Chondrocyte (in vitro differentiated cells): ENCODE measurements around the gene STARD6. TPM values are rescaled to one million over a fixed set of nuclear protein-coding genes. Genes with fewer than 3 reads are reported as not detected.
A peak's percentile ranks its signal among the peaks of the same experiment; 100 is the strongest.

Experiments used
- DNase-seq: peaks from one replicate; pipeline ENCODE4 v3.0.0; 2021; ENCODE audit warnings: mixed read lengths, low spot score
- H3K27ac Mint-ChIP-seq: one replicate; pipeline ENCODE4 v1.8.0; 2021; ENCODE audit warnings: mild to moderate bottlenecking, moderate library complexity, mixed read lengths; ENCODE audit not compliant: unreplicated experiment
- H3K27me3 Mint-ChIP-seq: 2 replicates; pipeline ENCODE4 v1.8.0; 2021; ENCODE audit warnings: low read depth, mixed read lengths
- H3K36me3 Mint-ChIP-seq: 2 replicates; pipeline ENCODE4 v1.8.0; 2021; ENCODE audit warnings: low read depth, mixed read lengths
- H3K4me1 Mint-ChIP-seq: 2 replicates; pipeline ENCODE4 v1.8.0; 2021; ENCODE audit warnings: low read depth, mild to moderate bottlenecking, mixed read lengths
- H3K4me3 Mint-ChIP-seq: one replicate; pipeline ENCODE4 v1.8.0; 2021; ENCODE audit warnings: mild to moderate bottlenecking, moderate library complexity, mixed read lengths; ENCODE audit not compliant: unreplicated experiment
- H3K9me3 Mint-ChIP-seq: 2 replicates; pipeline ENCODE4 v1.8.0; 2021; ENCODE audit warnings: low read depth, mixed read lengths
- CTCF ChIP-seq: fragments of 200-600 bp; sonication (generic); IDR thresholded peaks from 2 replicates; pipeline ENCODE4 v1.5.0; 2021; ENCODE audit warnings: antibody characterized with exemption, mild to moderate bottlenecking, moderate library complexity
- long read RNA-seq: library from polyadenylated mRNA; stranded (forward); transcript quantifications from one replicate; pipeline ENCODE4 v2.0.0, GENCODE V29; 2021
- total RNA-seq: library from RNA; stranded (reverse); gene quantifications from 3 replicates; pipeline ENCODE4 v1.2.1, GENCODE V29; 2021

The STARD6 gene
- not detected in 3 replicates for total RNA-seq
- long read RNA-seq, partial matches to known transcripts = 0 of 1 reads
- long read RNA-seq, other reads (novel, unspliced or antisense) = 1 of 1 reads

- Mint-ChIP-seq H3K27ac (peak within 1 kb of the TSS; percentile 99), H3K4me3 (peak within 1 kb of the TSS; percentile 100), H3K4me1 (peaks cover 17% of the 10 kb centered on the region), H3K36me3 (peaks cover 2% of the 10 kb centered on the region), H3K27me3 (no peaks in the 10 kb centered on the region), H3K9me3 (no peaks in the 10 kb centered on the region)
- DNase-seq = peak; percentile 93
- peak; percentile 60 for TF ChIP-seq CTCF
Measured at GRCh38 chr18:54357660-54358494, at the start of gene STARD6, which contains the start of gene C18orf54. STARD6 (minus strand) TSS chr18:54357858; CDS start chr18:54354573, 3,285 bp downstream. C18orf54 (plus strand) TSS chr18:54357906; CDS start chr18:54360573, 2,667 bp downstream.

- peaks cover 24% of the 10 kb centered on the region for H3K27me3 Mint-ChIP-seq
- H3K4me1 Mint-ChIP-seq = peaks cover 6% of the 10 kb centered on the region
- no peak overlapping the region for H3K27ac Mint-ChIP-seq
- peaks cover 3% of the 10 kb centered on the region for H3K9me3 Mint-ChIP-seq
- TF ChIP-seq CTCF = no peak
- DNase-seq = no peak
- no peaks in the 10 kb centered on the region for H3K36me3 Mint-ChIP-seq
- H3K4me3 Mint-ChIP-seq = no peak overlapping the region
Measured at GRCh38 chr18:54405290-54405689, 47.6 kb upstream of the STARD6 start.

GRCh38 chr18:54396760-54397159 lies 39.1 kb upstream of the STARD6 start:
- H3K4me1 Mint-ChIP-seq = no peaks in the 10 kb centered on the region

GRCh38 chr18:54393648-54394294 lies 36.1 kb upstream of the STARD6 start:
- no peak for DNase-seq
- TF ChIP-seq CTCF = no peak
- no peaks in the 10 kb centered on the region for H3K27me3 Mint-ChIP-seq
- no peak overlapping the region for H3K4me3 Mint-ChIP-seq
- peaks cover 13% of the 10 kb centered on the region for H3K4me1 Mint-ChIP-seq
- no peaks in the 10 kb centered on the region for H3K36me3 Mint-ChIP-seq
- no peak overlapping the region for H3K27ac Mint-ChIP-seq
- no peaks in the 10 kb centered on the region for H3K9me3 Mint-ChIP-seq

More at GRCh38 chr18:54396760-54397159, 39.1 kb upstream of the STARD6 start:
- H3K36me3 Mint-ChIP-seq = no peaks in the 10 kb centered on the region
- H3K27me3 Mint-ChIP-seq = no peaks in the 10 kb centered on the region
- H3K9me3 Mint-ChIP-seq = no peaks in the 10 kb centered on the region
- DNase-seq = no peak
- H3K27ac Mint-ChIP-seq = no peak overlapping the region
- TF ChIP-seq CTCF = no peak
- no peak overlapping the region for H3K4me3 Mint-ChIP-seq

GRCh38 chr18:54392543-54393023 lies 34.9 kb upstream of the STARD6 start:
- Mint-ChIP-seq H3K4me3 (no peak overlapping the region), H3K27ac (no peak overlapping the region), H3K9me3 (no peaks in the 10 kb centered on the region), H3K4me1 (peaks cover 24% of the 10 kb centered on the region), H3K36me3 (no peaks in the 10 kb centered on the region), H3K27me3 (no peaks in the 10 kb centered on the region)
- peak; percentile 84 for TF ChIP-seq CTCF
- no peak for DNase-seq
